GM18526 (cell line): ENCODE results near the gene APLN.

Source experiments
- POLR2A ChIP-seq: IDR thresholded peaks from 3 replicates; pipeline ENCODE4 v1.6.1; 2011; ENCODE audit not compliant: insufficient read length; ENCODE audit errors: extremely low read depth

APLN gene

DNA sequence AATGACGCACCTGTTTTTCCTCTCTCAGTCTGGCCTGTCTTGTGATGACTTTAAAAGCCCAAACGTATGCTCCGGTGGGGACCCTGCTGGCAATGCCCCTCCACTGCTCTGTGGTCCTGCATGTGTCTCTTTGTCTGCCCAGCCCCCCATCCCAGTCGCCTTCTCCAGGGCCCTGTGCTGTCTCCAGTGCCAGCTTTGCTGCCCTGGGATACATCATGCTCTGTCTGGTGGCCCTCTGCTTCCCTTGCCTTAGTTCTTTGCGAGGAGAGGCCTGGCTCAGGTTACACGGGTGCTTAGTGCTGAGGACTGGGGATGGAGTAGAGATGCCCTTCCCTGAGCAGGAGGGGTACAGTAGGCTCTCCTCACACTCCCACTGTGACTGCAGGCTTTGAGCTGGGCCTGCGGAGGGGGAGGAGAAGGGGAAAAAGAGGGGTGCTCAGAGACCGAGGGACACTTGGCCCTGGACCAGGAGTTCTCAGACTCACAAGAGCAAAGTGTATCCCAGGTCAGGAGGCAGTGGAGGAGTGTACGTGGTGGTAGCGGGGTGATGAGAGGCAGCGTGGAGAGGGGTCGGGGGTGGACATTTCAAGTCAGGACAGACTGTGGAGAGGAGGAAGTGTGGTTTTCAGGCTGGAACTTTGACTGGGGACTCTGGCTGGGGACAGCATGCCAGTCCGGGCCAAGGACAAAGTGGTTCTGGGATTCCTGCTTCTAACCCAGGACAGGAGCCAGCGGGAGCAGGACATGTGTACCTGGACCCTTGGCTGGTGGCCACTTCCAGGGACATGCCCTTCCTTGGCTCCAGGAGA, 2.8 kb downstream of the APLN start:
- TF ChIP-seq POLR2A: no peak

DNA sequence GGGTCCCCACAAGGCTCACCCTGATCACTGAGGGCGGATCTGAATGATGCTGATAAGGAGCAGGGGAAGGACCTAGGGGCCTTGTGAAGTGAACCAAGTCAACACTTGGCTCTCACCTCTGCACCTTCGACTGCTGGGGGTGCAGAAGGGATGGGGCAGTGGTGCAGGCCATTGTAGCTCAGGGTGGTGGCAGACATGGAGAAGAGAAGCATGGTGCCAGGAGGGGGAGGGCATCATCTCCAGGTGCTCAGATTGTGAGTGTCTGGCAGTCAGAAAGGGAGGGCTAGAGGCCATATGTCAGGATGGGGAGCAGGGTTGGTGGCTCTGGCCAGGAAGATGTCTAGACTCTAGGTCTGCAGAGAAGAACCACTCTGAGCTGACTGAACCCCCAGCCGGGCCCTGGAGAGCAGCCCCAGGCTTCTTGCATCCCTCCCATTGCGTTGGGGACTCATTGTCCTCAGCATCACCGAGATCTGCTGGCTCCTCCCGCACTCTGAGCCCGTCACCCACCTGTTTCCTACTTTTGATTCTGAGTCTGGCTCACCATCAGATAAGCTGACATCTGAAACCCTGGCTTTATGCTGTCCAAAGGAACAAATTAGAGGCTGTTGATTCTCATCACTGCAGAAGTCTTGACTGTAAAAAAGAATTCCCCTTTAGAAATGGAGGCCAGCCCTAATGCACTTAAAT, 3.8 kb downstream of the APLN start:
- no peak for TF ChIP-seq POLR2A

DNA sequence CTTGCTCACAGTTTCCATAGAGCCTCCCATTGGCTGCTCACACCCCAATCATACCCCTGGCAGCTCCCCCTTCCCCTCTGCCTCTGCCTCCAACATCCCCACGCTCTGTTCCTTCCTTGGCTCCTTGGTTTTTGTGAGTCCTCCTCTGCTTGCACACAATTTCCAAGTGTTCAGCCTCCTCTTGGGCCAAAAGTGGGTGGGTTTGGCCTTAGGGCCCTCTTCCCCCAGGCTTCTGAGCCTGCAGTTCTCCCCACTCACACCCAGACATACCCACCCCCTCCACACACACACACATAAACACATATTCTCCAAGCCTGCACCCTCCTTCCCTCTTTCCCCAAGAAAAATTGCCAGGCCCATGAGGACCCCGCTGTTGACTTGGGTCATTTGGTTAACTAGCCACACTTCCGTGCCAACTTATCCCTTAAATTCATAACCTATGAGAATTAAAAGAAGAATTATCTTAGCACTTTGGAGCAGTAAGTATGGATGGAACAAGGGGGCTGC, 4.5 kb downstream of the APLN start:
- TF ChIP-seq POLR2A: no peak

DNA sequence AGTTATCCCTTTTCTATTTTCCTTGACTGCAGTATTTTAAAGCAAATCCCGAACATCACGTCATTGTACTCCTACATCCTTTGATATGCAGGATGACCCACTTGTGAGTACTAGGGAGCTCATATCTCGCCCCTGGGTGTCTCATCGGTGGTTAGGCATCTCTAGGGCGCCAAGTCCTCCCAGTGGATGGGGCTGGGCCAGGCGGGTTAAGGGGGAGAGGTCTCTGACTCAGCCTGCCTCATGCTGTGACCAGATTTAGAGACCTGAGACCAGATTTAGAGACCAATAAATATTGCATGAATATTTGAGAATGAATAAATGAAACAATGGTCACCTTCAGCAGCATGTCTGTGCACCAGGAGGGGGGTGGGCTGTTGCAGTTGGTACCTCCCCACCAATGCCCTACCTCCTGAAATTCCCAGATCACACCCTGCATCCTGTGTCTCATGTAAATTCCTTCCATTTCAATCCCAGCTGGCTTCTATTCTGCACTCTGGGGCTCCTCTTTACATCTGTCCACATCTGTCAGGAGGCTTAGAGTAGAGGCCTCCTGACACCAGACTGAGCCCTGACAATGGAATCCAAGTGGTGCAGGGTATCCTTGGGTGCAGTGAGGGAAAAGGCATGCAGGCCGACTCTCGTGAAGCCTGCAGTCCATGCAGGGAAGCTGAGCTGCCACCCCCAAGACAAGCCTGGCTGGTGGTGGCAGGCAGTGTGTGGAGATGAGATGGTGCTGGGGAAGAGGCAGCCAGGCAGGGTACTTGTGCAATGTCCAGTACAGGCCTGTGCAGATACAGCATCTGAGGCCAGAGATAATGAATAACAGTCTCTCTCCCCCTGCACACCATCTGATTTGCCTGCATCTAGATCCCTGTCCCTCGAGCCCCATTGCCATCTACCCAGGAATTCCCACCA, 5.2 kb downstream of the APLN start:
- TF ChIP-seq POLR2A: no peak

DNA sequence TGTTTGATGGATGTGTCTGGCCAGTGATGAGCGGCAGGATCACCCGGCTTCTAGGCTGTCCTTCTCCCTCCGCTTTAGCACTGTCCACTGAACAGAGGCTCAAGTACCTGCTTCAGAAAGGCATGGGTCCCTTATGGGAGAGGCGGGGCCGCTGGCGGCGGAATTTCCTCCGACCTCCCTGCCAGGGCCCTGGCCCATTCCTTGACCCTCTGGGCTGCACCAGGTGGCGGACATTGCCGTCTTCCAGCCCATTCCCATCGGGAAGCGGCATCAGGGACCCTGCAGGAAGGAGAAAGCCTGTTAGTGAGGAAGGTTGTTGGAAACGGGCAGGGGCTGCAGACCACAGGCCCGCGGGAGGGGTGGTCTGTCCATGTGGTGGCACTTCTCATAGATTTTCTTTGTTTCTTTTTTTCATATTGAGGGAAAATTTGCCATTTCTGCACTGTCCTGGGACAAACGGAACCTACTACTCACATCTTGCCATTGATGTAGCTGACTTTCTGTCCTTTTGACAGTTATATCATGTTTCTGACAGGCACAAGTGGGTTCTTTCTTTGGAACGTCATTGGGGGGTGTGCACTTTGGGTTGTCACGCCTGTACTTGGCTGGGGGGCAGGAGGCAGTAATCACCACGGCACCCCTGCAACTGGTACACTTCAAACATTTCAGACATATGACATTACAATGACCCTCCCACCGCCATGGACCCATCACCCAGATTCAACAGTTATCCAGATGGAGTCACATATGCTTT, 6.1 kb downstream of the APLN start:
- TF ChIP-seq POLR2A: no peak

DNA sequence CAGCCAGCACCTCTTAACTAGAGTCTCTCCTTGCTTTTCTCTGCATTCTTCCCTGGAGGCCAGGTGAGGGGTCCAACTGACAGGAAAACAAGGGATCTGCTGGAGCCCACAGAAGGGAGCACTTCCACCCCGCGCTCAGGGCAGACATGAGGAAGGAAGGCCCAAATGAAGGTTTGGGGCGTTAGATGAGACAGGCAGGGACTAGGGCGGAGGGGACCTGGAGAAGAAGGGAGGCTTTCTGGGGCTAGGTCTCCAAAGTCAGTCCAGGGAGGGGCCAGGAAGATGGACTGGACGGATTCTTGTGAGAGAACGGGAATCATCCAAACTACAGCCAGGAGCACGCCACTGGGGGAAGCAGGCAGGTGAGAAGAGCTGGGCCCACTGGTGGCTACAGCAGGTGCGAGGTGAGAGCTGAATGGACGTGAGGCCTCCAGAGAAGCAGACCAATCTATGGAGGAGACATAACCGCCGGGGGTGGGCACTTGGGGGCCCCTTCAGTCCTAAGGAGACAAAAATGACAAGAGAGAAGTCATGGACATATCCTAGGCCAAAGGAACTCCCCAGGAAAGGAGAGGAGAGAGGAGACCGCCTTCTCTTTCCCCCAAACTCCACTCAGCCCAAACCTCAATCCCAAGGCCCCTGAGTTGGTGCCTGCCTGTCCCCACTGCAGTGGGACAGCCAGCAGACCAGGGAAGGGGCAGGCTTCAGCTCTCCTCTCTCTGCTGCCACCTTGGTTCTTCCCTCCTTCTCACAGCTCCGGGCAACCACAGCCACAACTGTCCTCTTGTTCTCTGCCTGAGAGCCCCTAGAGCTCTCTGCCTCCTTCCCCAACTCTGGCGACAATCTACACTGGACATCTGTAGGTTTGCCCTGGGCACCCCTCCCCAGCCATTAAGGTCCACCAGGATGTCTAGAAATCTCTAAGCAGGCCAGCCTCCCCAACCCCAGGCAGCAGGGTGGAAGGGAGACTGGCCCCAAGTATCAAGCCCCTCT, 7.0 kb downstream of the APLN start:
- TF ChIP-seq POLR2A: no peak

DNA sequence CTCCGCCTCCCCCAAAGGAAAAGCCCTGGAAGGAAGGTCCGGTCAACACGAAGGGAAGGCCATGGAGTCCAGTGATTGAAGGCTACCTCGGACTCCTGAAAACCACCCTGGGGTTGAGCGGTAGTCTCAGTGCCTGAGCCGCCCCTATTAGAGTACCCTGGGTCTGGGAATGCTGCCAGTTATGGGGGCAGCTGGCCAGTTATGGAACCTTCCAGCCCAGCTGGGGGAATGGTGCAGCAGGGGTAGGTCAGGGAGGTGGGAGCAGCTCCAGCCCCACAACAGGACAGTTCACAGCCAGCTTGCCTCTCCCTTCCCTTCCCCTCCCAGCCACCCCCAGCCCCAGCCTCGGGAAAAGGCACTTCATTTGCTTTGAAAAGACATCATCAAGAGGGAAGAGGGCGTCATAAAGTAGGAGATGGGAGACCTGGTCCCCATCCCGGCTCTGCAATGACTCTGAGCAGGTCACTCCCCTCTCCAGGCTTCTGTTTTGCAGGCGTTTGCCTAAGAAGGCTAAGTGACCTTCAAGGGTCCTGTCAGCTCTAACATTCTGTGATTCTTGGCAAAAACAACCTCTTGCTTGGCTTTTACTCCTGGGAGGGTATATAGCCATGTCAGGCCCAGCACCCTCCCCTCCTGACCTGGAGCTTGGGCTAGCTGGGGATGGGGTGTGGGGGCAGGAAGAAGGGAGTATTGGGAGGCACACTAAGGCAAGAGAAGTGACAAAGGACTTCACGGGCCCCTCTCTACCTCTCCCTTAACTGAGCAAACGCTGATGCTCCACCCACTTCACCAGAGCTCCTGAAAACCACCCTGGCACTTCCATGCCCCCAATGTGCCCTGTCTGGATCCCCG, 8.0 kb downstream of the APLN start:
- TF ChIP-seq POLR2A: no peak

DNA sequence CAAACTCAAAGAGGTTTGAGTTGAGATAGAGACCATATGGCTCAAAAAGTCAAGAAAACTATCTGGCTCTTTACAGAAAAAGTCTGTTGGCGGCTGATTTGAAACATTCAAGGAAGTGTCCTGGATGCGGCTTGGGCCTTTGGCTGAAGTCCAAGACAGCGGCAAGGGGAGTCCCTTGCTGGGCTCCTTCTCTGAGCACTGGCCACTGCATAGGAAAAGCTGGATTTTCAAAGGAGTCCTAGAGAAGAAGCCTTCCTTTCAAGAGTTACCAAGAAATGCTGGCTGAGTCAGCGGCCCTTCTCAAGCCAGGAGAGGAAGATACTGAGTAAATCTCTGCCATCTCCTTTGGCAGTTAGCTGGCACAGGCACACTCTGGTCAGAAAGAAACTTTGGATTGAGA, 12.1 kb downstream of the APLN start:
- no peak for TF ChIP-seq POLR2A

DNA sequence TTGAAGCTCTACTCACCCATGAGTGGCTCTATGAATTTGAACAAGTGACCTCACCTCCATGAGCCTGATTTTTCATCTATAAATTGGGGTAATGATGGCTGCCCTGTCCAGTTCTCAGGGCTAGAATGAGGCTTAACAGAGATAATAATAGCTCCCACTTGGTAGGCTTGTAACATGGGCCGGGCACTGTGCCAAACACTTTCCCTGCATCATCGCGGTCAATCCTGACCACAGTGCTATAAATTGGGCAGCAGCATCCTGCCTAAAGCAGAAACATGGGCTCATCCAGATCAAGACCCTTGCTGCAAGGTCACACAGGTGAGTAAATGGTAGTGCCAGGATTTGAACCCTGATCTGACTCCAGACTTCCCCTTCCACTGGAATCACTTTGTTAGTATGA, 12.8 kb downstream of the APLN start:
- TF ChIP-seq POLR2A: no peak

DNA sequence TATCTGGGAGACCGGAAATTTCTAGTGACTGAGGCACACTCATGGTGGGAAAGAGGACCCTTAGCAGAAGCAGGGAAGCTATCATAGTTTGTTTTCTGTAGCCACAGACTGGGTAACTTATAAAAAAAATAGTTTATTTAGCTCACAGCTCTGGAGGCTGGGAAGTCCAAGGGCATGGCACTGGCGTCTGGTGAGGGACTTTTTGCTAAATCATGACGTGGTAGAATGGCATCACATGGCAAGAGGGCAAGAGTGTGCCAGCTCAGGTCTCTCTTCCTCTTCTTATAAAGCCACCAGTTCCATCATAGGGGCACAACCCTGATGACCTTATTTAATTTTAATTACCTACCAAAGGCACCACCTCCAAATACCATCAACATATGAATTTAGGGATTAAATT, 13.3 kb downstream of the APLN start:
- TF ChIP-seq POLR2A: no peak

DNA sequence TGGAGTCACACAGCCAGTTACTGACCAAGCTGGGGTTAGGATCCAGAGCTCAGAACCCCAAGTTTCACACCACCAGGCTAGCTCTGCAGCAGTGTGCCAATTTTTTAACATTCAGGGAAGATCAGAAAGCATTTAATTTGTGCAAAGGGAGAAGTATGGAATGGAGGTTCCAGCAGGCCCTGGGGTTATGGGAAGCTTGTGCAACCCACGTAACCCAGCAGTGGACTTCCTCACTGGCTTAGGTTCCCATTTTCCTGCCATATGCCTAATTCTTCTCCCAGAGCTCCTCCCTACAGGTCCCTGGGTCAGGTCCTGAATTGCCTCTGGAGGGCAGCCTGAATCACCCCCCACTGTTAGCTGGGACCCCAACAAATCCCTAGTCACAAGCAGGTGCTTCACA, 14.0 kb downstream of the APLN start:
- no peak for TF ChIP-seq POLR2A

DNA sequence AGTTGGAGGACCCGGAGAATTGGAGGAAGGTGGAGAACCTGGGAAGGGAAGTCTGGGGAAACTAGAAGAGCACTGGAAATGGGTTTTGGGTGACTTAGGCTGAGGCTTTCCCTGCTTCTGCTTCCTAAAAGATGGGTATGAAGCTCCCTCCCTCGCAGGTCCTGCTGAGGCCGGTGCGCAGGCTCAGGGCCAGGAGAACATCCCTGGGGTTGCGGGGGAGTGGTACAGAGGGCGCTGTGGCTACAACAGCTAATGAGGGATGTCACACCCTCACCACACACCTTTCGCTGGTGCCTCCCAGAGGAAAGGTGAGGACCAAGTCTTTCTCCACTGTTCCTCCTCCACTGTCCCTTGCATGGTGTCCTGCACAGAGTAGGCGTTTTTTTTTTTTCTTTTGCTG, 15.8 kb downstream of the APLN start:
- TF ChIP-seq POLR2A: no peak
